Measurements from ENCODE around the gene NPAS3.

NPAS3 gene

DNA sequence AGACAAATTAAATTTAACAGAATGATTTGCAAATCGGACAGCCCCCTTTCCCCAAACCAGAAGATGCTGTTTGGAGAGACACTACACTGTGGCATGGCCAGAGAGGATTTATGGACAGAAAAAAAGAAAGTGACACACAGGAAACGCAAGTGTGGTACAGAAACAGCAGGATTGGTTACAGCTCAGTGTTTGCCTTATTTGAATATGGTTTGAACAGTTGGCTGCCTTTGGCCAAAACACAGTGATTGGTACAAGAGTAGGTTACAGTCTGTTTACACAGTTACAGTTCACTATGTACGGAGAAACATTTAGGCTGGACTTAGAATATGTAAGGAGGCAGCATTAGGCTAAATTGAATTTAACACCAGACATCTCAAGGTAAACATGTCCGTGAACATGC, 335.3 kb downstream of the NPAS3 start:
- no peak for DNase-seq

DNA sequence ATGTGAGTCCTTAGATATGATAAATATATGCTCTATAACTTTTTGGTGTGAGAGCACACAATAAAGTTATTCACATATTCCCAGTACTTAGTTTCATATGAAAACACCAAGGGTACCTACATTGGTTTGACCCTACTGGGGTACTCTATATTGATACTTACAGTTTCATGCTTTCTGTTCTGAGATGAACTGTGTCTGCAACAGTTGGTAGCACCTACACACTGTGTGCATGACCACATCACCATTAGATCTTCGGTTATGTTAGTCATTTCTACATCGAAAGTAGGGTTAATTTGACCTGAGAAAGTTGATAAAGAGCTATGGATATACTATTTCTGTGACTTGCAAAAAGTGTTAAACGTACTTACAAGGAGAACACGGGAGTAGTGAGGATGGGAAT, 337.2 kb downstream of the NPAS3 start:
- DNase-seq: no peak

DNA sequence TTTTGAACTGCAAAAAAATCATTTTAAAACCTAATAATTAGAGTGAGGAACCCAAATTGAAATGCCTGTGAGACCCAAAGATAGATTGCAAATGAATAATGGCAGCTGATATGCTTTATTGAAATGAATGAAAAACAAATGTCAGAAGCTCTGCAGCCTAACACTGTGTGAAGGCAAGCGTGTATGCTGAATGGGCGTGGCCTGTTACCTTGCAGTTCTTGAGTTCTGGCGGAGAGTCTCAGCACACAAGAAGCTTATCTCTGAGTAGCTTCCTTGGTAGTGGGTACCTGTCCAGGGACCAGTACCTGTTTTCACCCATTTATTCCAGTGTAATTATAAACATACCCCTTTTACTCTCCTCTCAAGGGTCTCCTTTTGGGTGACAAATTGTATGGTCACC, 341.2 kb downstream of the NPAS3 start:
- no peak for DNase-seq

DNA sequence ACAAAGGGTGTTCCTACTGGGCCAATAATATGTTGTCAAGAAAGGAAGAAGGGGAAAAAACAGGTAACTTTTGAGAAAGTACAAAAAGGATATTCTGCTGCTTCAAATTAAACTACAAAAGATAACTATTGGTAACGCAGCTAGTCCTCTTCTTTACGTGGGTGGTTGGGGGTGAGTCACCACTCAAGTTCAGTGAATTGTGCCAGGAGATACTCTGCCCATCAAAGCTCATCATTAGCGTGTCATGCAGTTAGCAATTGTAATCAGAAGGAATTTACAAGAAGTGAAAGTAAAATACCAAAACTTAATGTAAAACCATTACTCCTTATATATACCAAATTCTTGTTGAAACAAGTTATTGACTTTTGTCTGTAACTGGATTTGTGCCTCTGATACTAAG, 342.0 kb downstream of the NPAS3 start:
- no peak for DNase-seq

DNA sequence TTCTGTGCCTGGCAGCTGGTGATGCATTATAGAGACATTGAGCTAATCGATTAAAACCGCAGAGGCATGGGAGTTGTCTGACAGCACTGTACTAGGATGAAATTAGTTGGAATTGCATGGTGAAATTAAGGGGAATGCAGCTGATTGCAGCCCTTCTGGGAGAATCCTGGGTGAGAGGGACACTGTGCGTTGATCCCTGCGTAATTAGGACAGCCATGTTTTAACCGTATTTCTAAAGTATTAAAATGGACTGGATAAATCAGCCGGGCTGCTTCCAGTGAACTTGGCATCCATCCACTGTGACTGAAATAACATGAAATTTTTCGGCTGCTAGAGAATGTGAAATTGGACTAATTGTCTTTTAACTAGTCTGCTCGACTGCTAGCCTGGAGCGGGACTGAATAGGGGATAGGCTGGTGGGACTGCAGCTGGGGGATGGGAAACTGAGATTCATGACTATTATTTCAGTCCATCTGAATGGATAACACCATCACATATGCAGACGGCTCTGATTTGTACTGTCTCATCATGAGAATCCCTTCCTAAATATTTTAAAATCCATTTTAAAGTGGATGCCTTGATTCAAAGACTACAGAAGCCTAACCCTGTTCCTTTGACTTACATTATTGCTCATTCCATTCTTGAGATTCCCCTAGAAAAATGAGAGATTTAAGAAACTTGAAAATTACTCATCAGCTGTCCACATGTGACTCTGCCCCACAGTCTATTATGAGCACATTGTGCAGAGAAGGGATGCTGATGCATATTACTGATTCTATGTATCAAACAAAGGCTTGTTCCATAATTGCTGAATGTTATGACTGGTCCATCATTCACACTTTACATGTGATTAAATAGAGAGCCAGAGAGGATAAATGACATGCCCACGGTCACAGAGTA, 343.9 kb downstream of the NPAS3 start:
- DNase-seq: no peak

DNA sequence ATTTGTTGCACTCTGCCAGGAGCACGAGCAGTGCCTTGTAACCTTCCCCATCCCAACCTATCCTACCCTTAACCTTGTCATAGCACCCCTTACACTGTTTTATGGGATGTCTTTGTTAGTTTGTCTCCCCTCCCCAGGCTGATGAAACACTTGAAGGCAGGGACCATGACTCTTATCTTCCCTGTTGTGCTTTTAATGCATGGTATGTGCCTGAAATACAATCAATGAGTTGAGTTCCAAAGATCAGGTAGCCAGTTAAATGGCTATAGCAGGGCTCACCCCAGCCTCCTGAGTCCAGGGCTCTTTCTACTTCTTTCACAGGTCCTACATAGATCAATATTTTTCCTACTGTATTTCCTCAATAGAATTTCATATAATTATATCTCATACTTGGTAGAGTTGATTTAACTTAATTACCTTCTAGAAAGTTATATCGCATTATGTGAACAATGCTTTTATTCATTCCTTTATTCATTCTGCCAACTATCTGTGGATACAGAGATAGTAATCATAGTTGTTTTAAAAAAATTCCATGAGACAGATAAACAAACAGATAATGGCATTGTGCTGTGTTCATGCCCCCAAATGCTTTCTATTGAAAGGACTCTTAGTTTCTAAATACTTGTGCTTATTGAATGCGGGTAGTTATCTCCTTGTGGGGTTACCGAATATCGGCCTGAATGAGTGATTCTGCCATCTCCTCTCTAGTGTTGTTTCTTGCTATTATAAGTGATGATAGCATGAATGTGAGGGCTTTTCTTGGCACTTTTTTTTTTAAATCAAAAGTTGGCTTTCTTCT, 347.4 kb downstream of the NPAS3 start:
- no peak for DNase-seq

DNA sequence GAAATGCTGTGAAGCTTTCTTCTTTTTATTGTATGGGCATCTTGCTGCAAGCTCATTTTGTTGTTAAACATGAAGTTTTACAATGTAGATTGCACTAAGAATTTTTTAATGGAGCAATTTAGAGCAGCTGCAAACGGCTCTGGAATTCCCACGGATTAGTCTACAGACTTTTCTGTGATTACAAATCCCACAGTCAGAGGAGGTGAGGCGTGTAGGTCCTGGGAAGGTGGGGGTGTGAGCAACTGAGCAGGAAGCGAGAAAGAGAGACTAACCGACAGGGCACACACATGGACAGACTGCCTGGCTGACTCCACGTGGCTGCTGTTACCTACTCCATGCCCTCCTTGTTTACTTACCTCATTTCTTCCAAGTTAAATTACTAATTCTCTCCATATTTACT, 348.5 kb downstream of the NPAS3 start:
- DNase-seq: no peak

DNA sequence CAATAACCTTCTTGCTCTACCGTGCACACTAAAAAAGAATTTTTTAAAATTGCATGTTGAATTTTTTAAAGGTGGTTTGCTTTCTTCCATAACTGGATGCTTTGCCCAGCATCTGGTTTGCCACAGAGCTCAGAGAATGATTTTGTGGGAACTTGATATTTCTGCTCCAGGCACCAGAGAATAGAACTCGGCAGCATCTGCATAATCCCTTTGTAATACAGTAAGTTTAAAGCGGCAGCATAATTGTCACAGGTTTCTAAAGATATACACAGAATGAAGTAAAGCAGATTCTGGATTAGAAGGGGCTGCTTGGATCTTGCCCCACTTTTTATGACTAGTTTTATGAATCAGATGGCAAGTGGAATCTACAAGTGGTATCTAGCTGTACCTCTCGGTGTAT, 352.0 kb downstream of the NPAS3 start:
- no peak for DNase-seq

DNA sequence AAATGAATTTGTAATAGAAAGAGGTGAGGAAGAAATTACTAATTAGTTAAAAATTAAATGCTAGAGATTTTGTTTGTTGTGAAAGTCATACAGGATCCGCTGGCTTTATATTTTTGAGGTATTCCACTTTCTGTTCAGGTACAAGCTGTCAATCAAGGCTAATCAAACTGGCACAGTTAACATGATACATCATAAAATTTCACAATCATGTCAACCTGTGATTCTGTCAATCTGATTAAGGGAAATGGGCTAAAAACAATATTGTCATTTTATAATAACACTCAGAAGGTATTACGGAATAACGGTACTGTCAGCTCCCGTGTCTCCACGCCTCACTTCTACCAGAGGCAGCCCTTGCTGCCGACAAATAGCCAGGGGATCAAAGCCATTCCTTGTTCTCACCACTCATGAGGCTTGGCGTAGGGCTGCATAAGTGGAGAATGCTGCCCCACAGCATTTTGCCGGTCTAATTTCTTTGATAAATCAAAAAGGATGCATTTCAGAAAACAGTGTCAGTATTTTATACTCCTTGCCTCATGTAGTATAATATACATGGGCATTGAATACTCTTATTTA, 352.9 kb downstream of the NPAS3 start:
- no peak for DNase-seq

DNA sequence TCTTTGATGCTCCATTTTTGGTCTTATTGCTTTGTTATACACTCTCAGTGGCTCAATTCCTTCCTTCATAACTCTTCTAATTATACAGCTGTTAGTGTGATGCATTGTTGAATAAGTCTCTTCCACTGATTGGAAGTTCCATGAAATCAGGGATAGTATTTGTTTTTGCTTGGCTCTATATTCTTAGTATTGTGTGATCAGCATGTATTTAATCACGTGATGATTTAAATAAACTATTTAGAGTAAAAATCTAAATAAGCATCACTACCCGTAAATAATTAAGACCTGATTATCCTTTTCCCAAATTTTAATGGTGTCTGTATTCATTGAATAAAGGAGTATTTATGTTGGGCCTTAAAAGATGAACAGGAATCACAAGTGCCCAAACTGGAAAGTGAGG, 355.7 kb downstream of the NPAS3 start:
- no peak for DNase-seq

DNA sequence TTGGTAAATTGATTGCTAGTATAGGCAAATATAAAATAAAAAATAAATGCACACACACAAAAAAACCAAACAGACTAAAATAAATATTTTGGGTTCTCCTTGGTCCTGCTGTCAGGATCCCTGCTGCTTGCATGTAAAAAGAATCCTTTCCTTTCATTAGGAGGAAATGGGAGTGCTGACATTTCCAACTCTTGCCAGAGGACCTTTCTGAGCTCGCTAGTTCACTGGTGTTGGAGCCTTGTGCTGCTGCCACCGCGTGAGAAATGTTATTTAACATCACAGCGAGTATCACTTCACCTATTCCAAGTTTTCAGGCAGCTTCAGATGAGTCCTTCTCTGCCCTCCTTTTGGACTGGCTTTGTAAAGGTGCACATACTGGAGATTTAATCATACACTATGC, 358.9 kb downstream of the NPAS3 start:
- no peak for DNase-seq

DNA sequence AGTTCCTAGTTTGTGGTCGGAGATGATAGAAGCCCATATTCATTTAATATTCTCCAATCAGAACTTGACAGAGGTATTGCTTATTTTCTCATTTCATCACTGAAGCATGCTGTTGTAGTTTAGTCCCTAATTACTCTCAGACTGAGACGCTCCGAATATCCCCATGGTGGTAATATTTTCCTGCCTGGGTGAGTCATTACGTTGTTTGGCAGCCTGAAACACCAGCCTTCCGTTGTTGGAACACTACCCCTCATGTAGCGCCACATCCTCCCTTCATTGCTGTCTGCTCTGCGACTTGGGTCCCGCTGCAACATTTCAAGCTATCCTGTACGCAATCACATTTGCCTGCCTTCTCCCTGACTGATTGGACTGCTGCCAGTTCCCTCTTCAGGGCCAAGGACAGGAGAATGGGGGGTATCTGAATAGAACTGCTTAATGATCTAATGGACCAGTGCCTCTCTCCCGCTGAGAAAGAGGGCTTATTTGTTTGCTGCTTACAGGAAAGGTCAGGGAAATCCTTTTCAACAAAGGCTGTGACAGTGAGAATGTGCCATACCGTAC, 369.1 kb downstream of the NPAS3 start:
- DNase-seq: no peak

DNA sequence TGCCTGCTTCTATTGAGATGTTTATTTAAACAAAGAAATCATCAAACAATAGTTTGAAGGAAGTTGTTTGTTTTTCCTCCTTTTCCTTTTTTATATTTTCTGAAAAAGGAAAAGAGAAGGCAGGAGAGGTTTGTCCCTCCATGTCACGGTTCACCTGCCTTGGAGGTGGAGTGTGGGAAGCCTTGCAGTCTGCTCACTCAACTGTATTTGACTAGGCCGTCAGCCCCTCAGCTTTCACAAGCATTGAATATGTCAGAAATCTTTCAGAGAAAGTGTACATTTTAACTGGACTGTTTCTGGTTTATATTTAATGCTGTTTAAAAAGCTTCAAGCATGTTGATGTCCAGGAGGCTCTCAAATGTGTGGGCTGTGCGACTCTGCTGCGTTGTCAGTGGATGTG, 370.4 kb downstream of the NPAS3 start:
- no peak for DNase-seq

DNA sequence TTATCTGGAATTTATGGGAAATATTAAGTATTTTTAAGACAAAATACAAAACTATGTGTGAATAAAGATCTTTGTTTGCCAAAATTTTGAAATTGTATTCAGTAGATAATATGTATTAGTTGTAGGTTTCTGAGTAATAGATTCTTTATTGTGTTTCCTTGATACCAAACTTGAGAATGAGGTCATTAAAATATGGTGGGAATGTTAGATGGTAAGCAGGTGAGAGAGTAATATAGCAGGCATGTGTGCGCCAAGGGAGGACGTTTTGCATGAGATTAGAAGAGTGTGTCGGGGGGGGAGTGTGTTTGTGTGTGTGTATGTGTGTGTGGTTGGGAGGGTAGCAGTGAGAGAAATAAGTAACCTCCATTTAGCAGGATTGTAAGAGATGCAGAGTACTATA, 376.5 kb downstream of the NPAS3 start:
- no peak for DNase-seq

DNA sequence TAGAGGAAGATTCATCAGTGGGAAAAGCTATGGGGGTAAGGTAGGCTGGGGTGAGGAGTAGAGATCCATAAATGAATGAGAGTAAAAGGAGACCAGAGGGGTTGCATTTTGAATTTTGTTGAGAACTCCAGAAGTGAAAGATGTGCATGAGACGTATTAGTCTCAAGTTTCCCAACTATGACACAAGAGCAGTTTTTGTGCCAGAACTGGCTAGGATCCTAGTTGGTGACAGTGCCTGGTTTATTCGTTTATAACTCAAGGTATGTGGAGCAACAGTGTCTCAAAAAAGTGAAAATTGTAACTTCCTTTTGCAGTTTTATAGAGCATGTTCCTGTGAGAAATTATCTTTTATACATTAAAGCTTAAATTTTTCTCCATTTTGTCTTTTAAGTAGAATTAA, 377.0 kb downstream of the NPAS3 start:
- DNase-seq: no peak

DNA sequence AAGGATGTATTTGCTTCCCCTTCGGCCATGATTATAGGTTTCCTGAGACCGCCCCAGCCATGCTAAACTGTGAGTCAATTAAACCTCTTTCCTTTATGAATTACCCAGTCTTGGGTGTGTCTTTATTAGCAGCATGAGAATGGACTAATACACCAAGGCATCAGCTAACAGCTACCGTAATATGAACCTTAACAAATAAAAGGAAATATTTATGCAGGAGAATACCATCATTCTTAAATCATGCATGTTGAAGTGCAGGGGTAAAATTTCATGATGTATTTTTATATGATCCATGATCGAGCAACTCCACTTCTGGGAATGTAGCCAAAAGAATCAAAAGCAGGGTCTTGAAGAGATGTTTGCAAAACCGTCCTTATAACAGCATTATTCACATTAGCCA, 379.0 kb downstream of the NPAS3 start:
- no peak for DNase-seq

DNA sequence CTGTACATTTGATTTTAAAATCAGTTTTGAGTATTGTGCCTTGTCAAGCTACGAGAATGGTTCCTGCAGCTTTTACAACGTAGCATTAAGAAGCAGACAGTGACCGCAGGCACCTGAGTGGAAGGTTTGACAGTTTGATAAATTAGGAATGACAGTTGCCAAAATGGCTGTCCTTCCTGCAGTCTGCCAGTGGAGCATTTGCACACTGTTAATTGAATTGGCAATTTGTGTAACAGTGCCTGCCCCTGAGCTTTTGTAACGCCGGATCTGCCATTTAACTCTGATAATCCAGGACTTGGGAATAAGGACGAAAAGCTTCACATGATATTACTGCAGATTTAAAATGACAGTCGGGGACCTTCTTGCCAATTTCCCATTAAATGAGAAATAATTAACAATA, 385.3 kb downstream of the NPAS3 start:
- DNase-seq: no peak

DNA sequence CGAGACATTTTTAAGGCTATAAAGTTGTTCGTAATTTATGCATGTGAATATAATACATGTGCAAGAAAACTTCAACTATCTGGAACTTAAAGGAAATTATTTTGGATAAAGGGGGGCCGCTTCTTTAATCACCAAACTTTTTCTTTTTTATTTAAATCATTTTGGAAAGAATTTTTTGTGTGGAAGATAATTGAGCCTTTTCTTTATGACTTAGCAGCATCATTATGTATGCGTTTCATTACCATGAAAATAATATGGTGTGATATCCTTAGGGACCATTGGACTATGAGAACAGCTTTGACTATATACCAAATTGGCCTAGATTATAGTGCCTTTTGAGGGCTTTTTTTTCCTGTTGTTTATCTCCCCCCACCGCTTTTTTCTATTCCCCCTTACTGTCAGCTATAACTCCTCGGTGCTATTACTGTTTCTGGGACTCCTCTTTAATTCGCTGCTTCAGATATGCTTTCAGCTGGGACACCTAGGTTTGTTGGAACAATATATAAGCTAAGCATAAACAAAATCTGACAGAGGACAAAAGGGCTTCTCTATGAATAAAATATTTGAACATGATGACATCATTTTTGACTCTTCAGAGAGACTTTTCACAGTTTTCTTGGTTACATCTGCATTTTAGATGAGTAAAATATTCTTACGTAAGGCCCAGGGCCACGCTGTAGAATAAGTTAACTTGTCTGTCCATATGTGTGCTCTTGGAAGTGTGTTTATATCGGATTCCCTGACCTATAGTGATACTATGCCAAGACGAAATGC, 392.7 kb downstream of the NPAS3 start:
- DNase-seq: no peak

DNA sequence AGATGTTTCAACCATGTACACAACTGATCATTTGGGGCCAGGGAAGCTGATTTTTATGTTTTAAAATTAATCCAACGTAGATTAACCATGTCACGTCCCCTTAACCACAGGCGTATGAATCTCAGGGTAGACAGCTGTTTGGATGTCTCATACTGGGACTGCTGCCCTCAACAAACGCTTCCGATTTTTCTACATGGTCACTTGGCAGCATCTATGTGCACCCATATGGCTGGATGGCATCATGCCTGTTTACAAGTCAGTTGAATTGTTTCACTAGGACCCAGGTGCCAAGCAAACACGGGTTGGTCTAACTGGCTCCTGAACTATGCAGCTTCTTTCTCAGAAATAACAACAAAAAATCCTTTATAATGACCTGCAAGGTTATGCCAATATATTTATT, 393.8 kb downstream of the NPAS3 start:
- no peak for DNase-seq

DNA sequence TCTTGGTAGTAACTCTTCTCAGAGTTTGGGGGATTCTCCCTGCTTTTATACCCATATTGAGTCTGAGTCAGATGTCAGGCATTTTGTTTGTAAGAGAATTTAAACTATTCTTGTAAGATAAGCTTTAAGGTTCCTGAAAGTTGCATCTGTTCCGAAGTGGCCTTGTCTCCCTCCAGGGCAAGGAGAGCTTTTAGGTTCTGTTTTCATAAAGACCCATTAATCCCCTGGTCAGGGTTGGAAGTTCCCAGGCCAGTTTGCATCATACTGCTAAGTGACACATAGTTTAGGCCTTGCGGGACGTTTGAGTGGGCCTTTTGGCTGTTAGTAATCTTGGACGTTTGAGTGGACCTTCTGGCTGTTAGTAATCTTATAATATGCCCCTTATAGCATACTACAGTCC, 396.7 kb downstream of the NPAS3 start:
- no peak for DNase-seq

DNA sequence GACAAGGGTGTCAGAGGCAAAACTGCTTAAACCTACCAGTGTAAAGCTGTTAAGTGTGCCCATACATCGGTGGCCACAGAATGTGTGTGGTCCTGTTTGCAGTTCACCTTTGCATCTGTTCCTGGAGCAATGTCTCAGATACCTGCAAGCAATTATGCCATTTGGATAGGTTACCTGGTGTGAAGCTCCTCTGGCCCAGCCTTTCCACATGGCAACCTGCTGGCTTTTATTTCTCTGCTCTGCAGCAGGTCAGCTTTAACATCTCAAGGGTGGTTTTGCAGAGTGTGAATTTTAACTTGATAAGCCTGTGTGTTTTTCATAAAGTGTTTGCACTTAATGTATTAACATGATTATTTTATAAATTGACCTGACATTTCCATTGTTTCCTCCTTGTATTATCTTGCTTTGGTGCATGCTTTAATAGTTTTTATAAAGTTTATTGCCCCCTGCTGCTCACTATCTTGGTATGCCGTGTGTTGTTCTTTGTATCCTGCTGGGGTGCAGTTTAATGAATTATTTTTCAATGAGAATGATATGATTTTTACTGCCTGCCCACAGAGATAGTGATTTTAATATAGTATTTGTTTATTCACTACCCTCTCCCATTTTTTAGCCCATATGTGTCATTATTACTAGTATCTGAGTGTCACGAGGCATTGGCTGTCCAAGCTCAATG, 403.8 kb downstream of the NPAS3 start:
- DNase-seq: no peak

DNA sequence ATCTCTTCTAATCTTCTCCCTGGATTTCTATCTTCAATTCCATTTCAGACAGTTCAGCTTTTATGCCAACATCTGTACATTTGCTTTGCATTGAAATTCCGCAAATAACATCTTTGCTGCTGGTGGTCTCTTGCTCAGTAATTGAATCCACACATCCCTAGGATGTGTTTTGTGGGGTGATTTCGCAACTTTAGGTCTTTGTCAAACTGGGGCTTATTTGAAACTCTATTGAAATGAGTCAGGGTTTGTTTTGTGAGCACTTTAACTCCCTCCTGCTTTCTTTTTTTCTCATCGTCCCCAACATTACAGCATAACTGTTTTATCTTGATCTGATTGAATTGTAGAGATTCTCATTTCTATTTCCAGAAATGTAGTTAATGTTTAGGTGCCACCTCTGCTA, 404.3 kb downstream of the NPAS3 start:
- DNase-seq: no peak
